ENCODE results near the gene CFAP20DC. TPM values are rescaled to one million over a fixed set of nuclear protein-coding genes. Genes with fewer than 3 reads are reported as not detected.

CFAP20DC gene
- total RNA-seq, 2 experiments from 2014 or later, result 1.0 to 1.8 TPM

GRCh38 chr3:58866079-58866478 lies 183.7 kb downstream of the CFAP20DC start:
- BruUV-seq (replicated peaks), result no TSS peak
- CTCF ChIA-PET (ENCODE audit: unreplicated experiment), result no interaction called here
- H3K27ac ChIP-seq (ENCODE audit: low read depth, low read length, poor library complexity, severe bottlenecking), result no peak overlapping the region
- no peaks in the 10 kb centered on the region for H3K9me3 ChIP-seq (ENCODE audit: low read length)
- no peak overlapping the region for H3K4me2 ChIP-seq (ENCODE audit: low read length)
- intact Hi-C loops (cut with micrococcal nuclease; ENCODE audit: unreplicated experiment), result no loop called here
- no peaks in the 10 kb centered on the region for H3K4me1 ChIP-seq (ENCODE audit: insufficient read depth, low read length, poor library complexity, severe bottlenecking)
- no peaks in the 10 kb centered on the region for H4K20me1 ChIP-seq (ENCODE audit: insufficient read depth, low read length)
- no peaks in the 10 kb centered on the region for H3K79me2 ChIP-seq (ENCODE audit: insufficient read depth, low read depth, low read length)
- no peak overlapping the region for H3K4me3 ChIP-seq (ENCODE audit: low read depth, low read length, poor library complexity, severe bottlenecking)
- H2AFZ ChIP-seq (ENCODE audit: low read length), result no peak overlapping the region
- TF ChIP-seq CTCF (conservative IDR thresholded peaks at IDR 0.05; ENCODE audit: low read length), result no peak
- TF ChIP-seq EZH2phosphoT487 (IDR thresholded peaks at IDR 0.05; ENCODE audit: borderline replicate concordance, low read depth, low read length), result no peak
- H3K36me3 ChIP-seq (ENCODE audit: insufficient read depth, low read length), result no peaks in the 10 kb centered on the region
- no peaks in the 10 kb centered on the region for H3K9me2 ChIP-seq (ENCODE audit: insufficient read depth, low read length)
- POLR2A ChIA-PET, result interaction anchor here (0.7 kb wide), 1 partner anchor 1064 kb away, joined by 4 read pairs; no protein-coding TSS in a partner anchor
- DNase-seq (ENCODE audit: low spot score), result no peak

GRCh38 chr3:58864480-58864879 lies 185.3 kb downstream of the CFAP20DC start:
- Histone ChIP-seq H3K27ac (ENCODE audit: low read depth, low read length, poor library complexity, severe bottlenecking) (no peak overlapping the region), H3K36me3 (ENCODE audit: insufficient read depth, low read length) (no peaks in the 10 kb centered on the region), H3K4me2 (ENCODE audit: low read length) (no peak overlapping the region), H3K9me3 (ENCODE audit: low read length) (no peaks in the 10 kb centered on the region), H2AFZ (ENCODE audit: low read length) (no peak overlapping the region), H3K4me1 (ENCODE audit: insufficient read depth, low read length, poor library complexity, severe bottlenecking) (no peaks in the 10 kb centered on the region), H4K20me1 (ENCODE audit: insufficient read depth, low read length) (no peaks in the 10 kb centered on the region), H3K4me3 (ENCODE audit: low read depth, low read length, poor library complexity, severe bottlenecking) (no peak overlapping the region), H3K9me2 (ENCODE audit: insufficient read depth, low read length) (no peaks in the 10 kb centered on the region), H3K79me2 (ENCODE audit: insufficient read depth, low read depth, low read length) (no peaks in the 10 kb centered on the region)
- ChIA-PET POLR2A (interaction anchor here (0.6 kb wide), 1 partner anchor 76 kb away, joined by 3 read pairs; no protein-coding TSS in a partner anchor), CTCF (ENCODE audit: unreplicated experiment) (no interaction called here)
- DNase-seq (ENCODE audit: low spot score), result no peak
- TF ChIP-seq CTCF (conservative IDR thresholded peaks at IDR 0.05; ENCODE audit: low read length) (no peak), EZH2phosphoT487 (IDR thresholded peaks at IDR 0.05; ENCODE audit: borderline replicate concordance, low read depth, low read length) (no peak)
- intact Hi-C loops (cut with micrococcal nuclease; ENCODE audit: unreplicated experiment), result no loop called here
- BruUV-seq (replicated peaks), result no TSS peak

- Histone ChIP-seq H2AFZ (ENCODE audit: low read length) (no peak overlapping the region), H3K4me1 (ENCODE audit: insufficient read depth, low read length, poor library complexity, severe bottlenecking) (no peaks in the 10 kb centered on the region), H4K20me1 (ENCODE audit: insufficient read depth, low read length) (no peaks in the 10 kb centered on the region), H3K36me3 (ENCODE audit: insufficient read depth, low read length) (no peaks in the 10 kb centered on the region), H3K9me2 (ENCODE audit: insufficient read depth, low read length) (no peaks in the 10 kb centered on the region), H3K4me2 (ENCODE audit: low read length) (no peak overlapping the region), H3K27ac (ENCODE audit: low read depth, low read length, poor library complexity, severe bottlenecking) (no peak overlapping the region), H3K4me3 (ENCODE audit: low read depth, low read length, poor library complexity, severe bottlenecking) (no peak overlapping the region), H3K79me2 (ENCODE audit: insufficient read depth, low read depth, low read length) (no peaks in the 10 kb centered on the region), H3K9me3 (ENCODE audit: low read length) (no peaks in the 10 kb centered on the region)
- POLR2A ChIA-PET, result no interaction called here
- CTCF ChIA-PET (ENCODE audit: unreplicated experiment), result no interaction called here
- intact Hi-C loops (cut with micrococcal nuclease; ENCODE audit: unreplicated experiment), result no loop called here
- TF ChIP-seq EZH2phosphoT487 (IDR thresholded peaks at IDR 0.05; ENCODE audit: borderline replicate concordance, low read depth, low read length) (no peak), CTCF (conservative IDR thresholded peaks at IDR 0.05; ENCODE audit: low read length) (no peak)
- DNase-seq (ENCODE audit: low spot score), result no peak
- no TSS peak for BruUV-seq (replicated peaks)
Measured at GRCh38 chr3:58863206-58863605, 186.6 kb downstream of the CFAP20DC start.
